Vagina (tissue), 2 donors: ENCODE measurements around the gene TSPAN4. TPM values are rescaled to one million over a fixed set of nuclear protein-coding genes. Genes with fewer than 3 reads are reported as not detected.

ENCODE experiments used
- DNase-seq, 2 donors: peaks; one replicate each; pipeline ENCODE4 v3.0.0-alpha.2; 2017; ENCODE audit errors: extremely low spot score in 2 of 2
- H3K27ac ChIP-seq: fragments of 200-600 bp; sonication (generic); one replicate; pipeline ENCODE4 v1.5.1; 2019
- H3K27me3 ChIP-seq: fragments of 200-600 bp; sonication (generic); one replicate; pipeline ENCODE4 v1.5.1; 2019
- H3K36me3 ChIP-seq, 2 donors: fragments of 200-600 bp; sonication (generic); one replicate each; pipeline ENCODE4 v1.5.1; 2017 to 2019
- H3K4me1 ChIP-seq: fragments of 200-600 bp; sonication (generic); one replicate; pipeline ENCODE4 v1.5.1; 2019
- H3K4me3 ChIP-seq, 2 donors: fragments of 200-600 bp; sonication (generic); 1 replicate in 1 of 2; 2 replicates in 1 of 2; pipeline ENCODE4 v1.5.1; 2016 to 2019
- H3K9me3 ChIP-seq: fragments of 200-600 bp; sonication (generic); one replicate; pipeline ENCODE4 v1.5.1; 2019
- POLR2A ChIP-seq, 2 donors: fragments of 450-650 bp; IDR thresholded peaks; one replicate each; pipeline ENCODE4 v1.6.1; 2017; ENCODE audit warnings: antibody characterized with exemption in 2 of 2, mild to moderate bottlenecking in 2 of 2, moderate library complexity in 2 of 2
- POLR2AphosphoS5 ChIP-seq, 2 donors: sonication (generic); formaldehyde crosslinking; IDR thresholded peaks; one replicate each; pipeline ENCODE4 v1.9.0; 2017; ENCODE audit warnings: antibody characterized with exemption in 2 of 2, mild to moderate bottlenecking in 2 of 2, low read depth in 1 of 2; ENCODE audit not compliant: insufficient read depth in 1 of 2
- intact Hi-C: fragments of 100-400 bp; cut with DNase I; formaldehyde crosslinking; loops from one replicate; pipeline ENCODE4 v1.15.1; 2023
- total RNA-seq: library from RNA; depleted of rRNA; stranded (reverse); fragments of >200 nt; gene quantifications from one replicate; pipeline ENCODE4 v1.2.3, GENCODE V29; 2016
- TF ChIP-seq, protein P1 (sequence below), 3 experiments: fragments of 450-650 bp in 2 of 3; fragments of 200-600 bp in 1 of 3; sonication (generic) in 1 of 3; IDR thresholded peaks; one replicate each; pipeline ENCODE4 v1.5.1; 2017 to 2019; ENCODE audit warnings: antibody characterized with exemption in 3 of 3, mild to moderate bottlenecking in 2 of 3, moderate library complexity in 2 of 3

Gene TSPAN4
- total RNA-seq, 1 donor from 2014 or later: 99.0 TPM

- Histone ChIP-seq H3K9me3 (no peaks in the 10 kb centered on the region), H3K4me3 (peak overlapping the region; percentile 82 to 99), H3K27ac (peak overlapping the region; percentile 86), H3K4me1 (peaks cover 86% of the 10 kb centered on the region), H3K36me3 (peaks cover 0 to 13% of the 10 kb centered on the region in 2 donors), H3K27me3 (no peaks in the 10 kb centered on the region)
- TF ChIP-seq POLR2A (IDR thresholded peaks at IDR 0.05) (no peak), POLR2AphosphoS5 (IDR thresholded peaks at IDR 0.05; ENCODE audit: insufficient read depth in 1 of 2, low read depth in 1 of 2) (peak; percentile 74 to 77)
- DNase-seq: peak in 1 of 2 donors; percentile 97
- intact Hi-C loops: loop anchor here (5.0 kb wide), 1 partner anchor 38 kb away; the partner anchor contains the start of genes PIDD1 and RPLP2
Observed at GRCh38 chr11:844693-845644, 2.3 kb downstream of the TSPAN4 start.

- Histone ChIP-seq H3K4me3 (peak overlapping the region in 1 of 2 donors; percentile 99), H3K9me3 (no peaks in the 10 kb centered on the region), H3K36me3 (peaks cover 0 to 3% of the 10 kb centered on the region in 2 donors), H3K27me3 (no peaks in the 10 kb centered on the region), H3K4me1 (peaks cover 86% of the 10 kb centered on the region), H3K27ac (peak overlapping the region; percentile 86)
- no peak for DNase-seq
- intact Hi-C loops: no loop called here
- no peak for TF ChIP-seq POLR2A (IDR thresholded peaks at IDR 0.05)
- TF ChIP-seq, protein P1, sequence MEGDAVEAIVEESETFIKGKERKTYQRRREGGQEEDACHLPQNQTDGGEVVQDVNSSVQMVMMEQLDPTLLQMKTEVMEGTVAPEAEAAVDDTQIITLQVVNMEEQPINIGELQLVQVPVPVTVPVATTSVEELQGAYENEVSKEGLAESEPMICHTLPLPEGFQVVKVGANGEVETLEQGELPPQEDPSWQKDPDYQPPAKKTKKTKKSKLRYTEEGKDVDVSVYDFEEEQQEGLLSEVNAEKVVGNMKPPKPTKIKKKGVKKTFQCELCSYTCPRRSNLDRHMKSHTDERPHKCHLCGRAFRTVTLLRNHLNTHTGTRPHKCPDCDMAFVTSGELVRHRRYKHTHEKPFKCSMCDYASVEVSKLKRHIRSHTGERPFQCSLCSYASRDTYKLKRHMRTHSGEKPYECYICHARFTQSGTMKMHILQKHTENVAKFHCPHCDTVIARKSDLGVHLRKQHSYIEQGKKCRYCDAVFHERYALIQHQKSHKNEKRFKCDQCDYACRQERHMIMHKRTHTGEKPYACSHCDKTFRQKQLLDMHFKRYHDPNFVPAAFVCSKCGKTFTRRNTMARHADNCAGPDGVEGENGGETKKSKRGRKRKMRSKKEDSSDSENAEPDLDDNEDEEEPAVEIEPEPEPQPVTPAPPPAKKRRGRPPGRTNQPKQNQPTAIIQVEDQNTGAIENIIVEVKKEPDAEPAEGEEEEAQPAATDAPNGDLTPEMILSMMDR (IDR thresholded peaks at IDR 0.05): no peak
- TF ChIP-seq POLR2AphosphoS5 (IDR thresholded peaks at IDR 0.05; ENCODE audit: insufficient read depth in 1 of 2, low read depth in 1 of 2): no peak
Observed at GRCh38 chr11:845872-846495, 3.3 kb downstream of the TSPAN4 start.

DNA sequence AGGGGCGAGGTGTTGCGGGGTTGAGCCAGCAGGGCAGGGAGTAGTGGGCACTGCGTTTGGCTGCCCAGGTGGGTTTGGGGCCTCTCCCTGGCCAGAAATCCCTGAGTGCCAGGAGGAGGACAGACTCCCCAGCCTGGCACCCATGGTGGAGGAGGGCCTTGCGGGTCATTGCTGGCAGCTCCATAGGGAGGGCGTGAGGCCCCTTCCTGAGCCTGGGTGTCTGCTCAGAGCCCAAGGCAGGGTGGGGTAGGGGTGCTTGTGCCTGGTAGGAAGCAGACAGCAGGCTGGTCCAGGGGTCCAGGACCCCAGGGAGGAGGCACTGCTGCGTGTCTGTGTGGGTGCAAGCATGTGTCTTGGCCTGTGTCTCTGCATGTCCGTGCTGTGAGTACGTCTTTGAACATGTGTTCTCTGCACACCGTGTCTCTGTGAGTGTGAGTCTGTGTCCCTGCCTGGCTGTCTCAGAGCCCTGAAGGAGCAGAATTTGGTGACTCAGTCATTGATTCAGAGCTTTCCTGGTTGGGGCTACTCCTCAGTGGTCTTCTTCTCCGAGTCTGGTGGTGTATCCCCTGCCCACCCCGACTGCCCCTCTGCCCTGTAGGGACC lies 3.9 kb downstream of the TSPAN4 start:
- Histone ChIP-seq H3K4me3 (no peak overlapping the region), H3K4me1 (peaks cover 81% of the 10 kb centered on the region), H3K27ac (peak overlapping the region; percentile 86), H3K27me3 (no peaks in the 10 kb centered on the region), H3K9me3 (no peaks in the 10 kb centered on the region), H3K36me3 (no peaks in the 10 kb centered on the region)
- DNase-seq: no peak
- TF ChIP-seq POLR2A (IDR thresholded peaks at IDR 0.05) (no peak), POLR2AphosphoS5 (IDR thresholded peaks at IDR 0.05; ENCODE audit: insufficient read depth in 1 of 2, low read depth in 1 of 2) (no peak)
- TF ChIP-seq, protein P1 (IDR thresholded peaks at IDR 0.05): no peak
- intact Hi-C loops: no loop called here

DNA sequence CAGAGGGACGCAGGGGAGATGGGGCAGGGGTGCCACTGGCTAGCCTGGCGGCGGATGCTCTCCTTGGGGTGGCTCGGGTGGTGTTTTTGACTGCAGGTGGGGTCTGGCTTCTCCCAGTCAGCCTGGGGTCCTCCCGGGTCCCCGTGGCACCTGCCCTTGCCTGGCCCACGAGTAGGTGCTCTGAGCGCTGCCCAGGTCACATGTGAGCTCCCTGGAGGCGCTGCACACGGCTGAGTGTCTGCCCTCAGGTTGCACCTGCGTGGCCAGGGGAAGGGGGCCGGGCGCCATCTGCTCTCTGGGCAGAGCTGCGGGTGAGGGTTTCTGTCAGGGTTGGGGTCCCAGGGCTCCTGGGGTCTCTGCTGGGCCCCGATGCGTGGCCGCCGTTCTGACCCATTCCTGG lies 5.2 kb downstream of the TSPAN4 start:
- Histone ChIP-seq H3K36me3 (no peaks in the 10 kb centered on the region), H3K4me3 (no peak overlapping the region), H3K27me3 (no peaks in the 10 kb centered on the region), H3K4me1 (peaks cover 83% of the 10 kb centered on the region), H3K9me3 (no peaks in the 10 kb centered on the region), H3K27ac (no peak overlapping the region)
- intact Hi-C loops: no loop called here
- DNase-seq: no peak
- TF ChIP-seq POLR2AphosphoS5 (IDR thresholded peaks at IDR 0.05; ENCODE audit: insufficient read depth in 1 of 2, low read depth in 1 of 2): no peak
- TF ChIP-seq, protein P1 (IDR thresholded peaks at IDR 0.05): no peak
- TF ChIP-seq POLR2A (IDR thresholded peaks at IDR 0.05): no peak

DNA sequence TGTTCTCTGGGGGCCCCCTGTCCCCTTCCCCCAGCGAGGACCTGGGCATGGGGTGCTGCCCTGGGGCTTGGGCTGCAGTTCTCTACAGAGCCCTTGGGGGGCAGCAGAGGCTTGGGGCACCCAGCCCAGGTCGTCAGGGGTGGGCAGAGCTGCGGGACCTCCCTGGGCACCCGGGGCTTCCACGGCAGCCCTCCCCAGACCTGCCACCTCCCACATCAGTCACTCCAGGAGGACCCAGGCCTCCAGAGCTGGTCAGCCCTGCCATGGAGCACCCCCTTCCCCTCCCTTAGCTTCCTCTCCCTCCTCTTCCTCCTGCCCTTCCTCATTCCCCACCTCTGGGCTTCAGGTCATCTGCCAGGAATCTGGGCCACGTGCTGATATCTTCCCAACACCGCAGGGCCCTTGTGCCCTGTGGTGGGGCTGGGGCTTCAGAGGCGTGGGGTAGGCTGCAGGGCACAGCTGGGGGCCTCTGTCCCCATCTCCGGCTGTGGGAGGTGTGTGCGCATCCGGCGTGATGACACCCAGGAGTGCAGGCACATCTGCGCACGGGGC lies 5.8 kb downstream of the TSPAN4 start:
- no peak for DNase-seq
- H3K27ac ChIP-seq: peak overlapping the region; percentile 40
- peaks cover 83% of the 10 kb centered on the region for H3K4me1 ChIP-seq
- no peak for TF ChIP-seq POLR2A (IDR thresholded peaks at IDR 0.05)
- TF ChIP-seq, protein P1 (IDR thresholded peaks at IDR 0.05): peak; percentile 63 to 68 (median 68)
- no peak for TF ChIP-seq POLR2AphosphoS5 (IDR thresholded peaks at IDR 0.05; ENCODE audit: insufficient read depth in 1 of 2, low read depth in 1 of 2)
- no peaks in the 10 kb centered on the region for H3K9me3 ChIP-seq
- peak overlapping the region; percentile 43 to 63 for H3K4me3 ChIP-seq
- H3K27me3 ChIP-seq: no peaks in the 10 kb centered on the region
- no peaks in the 10 kb centered on the region for H3K36me3 ChIP-seq
- intact Hi-C loops: no loop called here
